GM18868 (cell line): ENCODE data around the gene TMEM100.
"Not testable (repeated sequence)": the region's sequence is repeated elsewhere in the genome, so short reads cannot be mapped to it uniquely, and the experiment has no call there.

Source experiments
- ATAC-seq: cut with Tn5 transposase; IDR thresholded peaks from one replicate; pipeline ENCODE4 v1.9.1; 2021; ENCODE audit warnings: mild to moderate bottlenecking, moderate library complexity; ENCODE audit not compliant: unreplicated experiment

Gene TMEM100

DNA sequence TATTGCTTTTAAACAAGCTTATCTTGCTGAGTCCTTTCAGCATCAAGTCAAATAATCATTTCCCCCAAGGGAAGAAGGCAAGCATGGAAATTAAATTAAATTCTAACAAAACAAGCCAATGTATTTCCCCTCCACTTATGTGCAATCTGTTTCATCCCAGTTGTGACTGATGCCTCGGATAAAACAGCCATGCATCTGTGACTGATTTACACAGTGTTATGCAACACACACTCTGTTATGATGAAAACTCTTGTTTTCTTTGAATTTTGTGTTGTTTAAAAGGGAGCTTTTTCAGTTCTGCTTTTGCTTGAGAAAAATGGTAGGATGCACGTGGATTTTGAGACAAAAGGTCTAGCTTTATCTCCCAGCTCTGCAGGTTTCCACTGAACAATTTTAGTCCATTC, 32.6 kb downstream of the TMEM100 start:
- no peak for ATAC-seq

DNA sequence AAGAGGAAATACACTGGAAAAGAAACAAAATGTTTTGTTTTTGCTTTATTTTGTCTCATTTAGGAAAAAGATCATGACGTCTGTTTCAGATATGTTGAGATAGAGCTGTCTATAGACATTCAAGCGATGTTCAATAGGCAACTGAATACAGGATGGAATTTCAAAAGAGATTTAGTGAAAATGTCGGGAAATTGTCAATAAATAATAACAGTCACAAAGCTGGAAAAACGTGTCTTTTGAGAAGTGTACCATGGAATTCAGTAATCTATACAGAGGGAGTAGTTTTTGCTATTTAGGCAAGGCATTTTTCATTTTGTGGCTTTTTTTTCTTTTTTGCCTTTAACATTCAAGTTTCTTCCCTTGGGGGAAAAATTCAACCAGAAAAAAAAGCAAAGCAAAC, 33.0 kb downstream of the TMEM100 start:
- no peak for ATAC-seq

DNA sequence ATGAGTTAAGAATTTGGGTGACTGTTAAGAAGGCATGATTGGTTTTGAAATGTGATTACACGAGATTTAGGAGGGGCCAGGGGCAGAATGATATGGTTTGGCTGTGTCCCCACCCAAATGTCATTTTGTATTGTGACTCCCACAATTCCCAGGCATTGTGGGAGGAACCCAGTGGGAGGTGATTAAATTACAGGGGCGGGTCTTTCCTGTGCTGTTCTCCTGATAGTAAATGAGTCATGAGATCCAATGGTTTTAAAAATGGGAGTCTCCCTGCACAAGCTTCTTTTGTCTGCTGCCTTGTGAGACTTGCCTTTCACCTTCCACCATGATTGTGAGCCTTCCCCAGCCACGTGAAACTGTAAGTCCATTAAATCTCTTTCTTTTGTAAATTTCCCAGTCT, 34.6 kb downstream of the TMEM100 start:
- ATAC-seq, result no peak

DNA sequence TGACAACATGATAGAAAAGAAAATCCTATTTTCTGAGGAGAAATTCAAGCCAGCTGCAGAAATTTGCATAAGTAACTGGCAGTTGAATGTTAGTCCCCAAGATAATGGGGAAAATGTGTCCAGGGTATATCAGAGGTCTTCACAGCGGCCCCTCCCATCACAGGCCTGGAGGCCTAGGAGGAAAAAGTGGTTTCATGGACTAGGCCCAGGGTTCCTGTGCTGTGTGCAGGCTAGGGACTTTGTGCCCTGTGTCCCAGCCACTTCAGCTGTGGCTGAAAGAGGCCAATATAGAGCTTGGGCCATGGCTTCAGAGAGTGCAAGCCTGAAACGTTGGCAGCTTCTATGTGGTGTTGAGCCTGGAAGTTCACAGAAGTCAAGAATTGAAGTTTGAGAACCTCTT, 35.6 kb downstream of the TMEM100 start:
- ATAC-seq, result no peak

DNA sequence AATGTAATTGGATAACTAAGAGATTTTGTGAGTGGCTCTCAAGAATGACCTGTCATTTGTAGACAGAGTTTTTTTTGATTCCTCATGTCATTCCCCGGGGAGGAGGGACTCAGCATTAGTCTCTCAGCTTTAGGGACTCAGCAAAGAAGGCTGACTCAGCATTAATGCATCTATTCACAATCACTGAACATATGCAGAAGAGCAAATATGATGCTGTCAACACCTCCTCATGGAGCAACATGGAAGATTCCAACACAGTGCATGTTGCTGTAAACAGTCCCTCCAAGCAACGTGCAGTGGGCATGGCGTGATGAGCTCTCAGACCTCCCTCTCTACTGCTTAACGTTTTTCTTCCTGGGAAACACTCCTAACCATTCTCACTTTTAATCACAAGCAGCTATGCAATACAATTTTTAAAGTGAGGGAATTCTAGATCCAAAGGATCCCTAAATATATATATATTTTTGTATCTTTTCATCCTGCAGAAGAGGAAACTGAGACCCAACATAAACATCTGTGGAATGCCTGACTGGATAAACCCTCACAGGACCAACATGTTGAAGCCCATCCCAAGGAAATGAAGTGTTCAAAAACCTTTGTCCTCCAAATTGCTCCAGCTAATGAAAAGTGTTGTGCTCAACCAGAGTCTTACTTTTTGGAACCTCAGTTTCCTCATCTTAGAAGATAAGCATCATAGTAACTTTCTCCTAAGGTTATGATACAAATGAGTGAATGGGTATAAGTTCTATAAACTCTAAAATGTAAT, 38.9 kb downstream of the TMEM100 start:
- no peak for ATAC-seq

DNA sequence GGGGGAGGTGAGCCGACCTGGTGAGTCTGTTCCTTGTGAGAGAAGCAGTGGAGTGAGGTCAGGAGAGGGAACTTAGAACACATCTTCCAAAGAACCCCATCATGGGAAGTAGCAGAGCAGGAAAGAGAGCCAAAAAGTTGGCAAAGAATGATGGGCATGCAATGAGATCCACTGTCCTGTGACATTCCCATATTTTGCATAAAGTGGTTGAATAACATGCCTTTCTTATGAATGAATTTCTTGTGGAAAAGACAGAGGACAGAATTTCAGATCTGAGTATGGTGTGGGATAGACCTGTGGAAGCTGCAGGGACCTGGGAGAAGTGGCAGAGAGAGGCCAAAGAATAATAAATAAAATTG, 41.3 kb downstream of the TMEM100 start:
- ATAC-seq, result no peak

DNA sequence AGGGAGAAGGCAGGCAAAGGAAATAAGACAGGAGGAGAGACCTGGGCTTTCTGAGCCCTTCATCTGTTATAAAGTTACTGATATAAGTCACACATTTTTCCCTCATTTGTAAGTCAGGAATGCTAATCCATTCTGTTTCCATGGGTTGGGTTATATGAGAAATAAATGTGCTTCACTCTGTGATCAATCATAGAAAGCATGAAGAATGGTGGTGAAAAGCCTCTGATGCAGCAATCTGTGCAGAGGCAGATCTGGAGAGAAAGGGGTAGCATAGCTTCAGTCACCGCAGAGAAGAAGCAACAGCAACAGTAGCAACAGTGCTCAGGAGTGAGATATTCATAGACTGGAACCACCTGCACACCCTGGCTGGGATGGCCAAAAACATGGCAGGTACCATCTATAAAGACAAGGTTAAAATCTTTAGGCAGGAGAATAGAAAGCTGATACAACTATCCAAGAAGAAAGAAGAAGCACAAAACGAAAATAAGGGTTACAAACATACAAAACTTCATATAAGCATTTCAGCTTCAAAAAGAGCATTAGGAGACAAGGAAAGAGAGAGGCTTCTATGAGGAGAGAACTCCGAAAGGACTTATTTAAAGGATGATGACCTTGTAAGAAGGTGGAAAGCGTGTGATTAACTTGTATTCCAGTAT, 41.9 kb downstream of the TMEM100 start:
- ATAC-seq, result no peak

DNA sequence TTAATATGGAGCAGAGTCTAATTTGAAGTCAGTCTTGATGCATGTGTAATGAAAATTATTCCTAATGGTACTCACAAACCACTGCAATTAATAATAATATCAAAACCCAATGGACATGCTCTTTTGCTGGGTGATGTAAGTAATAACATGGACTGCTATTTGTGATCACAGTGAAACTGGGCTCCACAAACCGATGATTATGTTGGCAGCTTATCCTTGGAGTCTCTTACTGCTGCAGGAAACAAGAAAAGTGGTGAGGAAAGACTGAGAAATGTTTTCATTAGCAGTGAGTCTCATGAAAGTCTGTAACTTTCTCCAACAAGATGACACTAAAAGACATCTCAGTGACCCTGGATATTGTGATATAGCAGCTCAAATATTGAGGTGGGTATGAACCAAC, 45.2 kb downstream of the TMEM100 start:
- no peak for ATAC-seq

DNA sequence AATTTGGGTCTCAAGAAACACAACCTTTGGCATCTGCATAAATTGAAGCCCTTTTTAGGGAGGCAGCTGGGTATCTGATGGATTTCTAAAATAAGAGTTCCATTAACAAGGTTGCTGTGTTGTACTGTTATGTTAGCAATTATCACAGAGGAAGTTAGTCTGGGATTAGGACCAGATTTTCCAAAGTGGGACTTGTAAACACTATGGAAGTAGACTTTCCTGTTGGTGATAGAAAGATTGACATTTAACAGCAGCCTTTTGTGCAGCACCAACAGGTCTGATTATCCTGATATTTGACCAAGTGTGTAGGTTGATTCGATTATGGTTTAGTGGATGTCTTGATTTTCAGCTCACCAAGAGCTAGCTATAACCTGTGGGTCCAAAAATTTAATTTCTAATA, 46.4 kb downstream of the TMEM100 start:
- no peak for ATAC-seq

GRCh38 chr17:55673743-55674506, 48.7 kb downstream of the TMEM100 start:
- no peak for ATAC-seq

GRCh38 chr17:55672585-55673501, 49.8 kb downstream of the TMEM100 start:
- no peak for ATAC-seq

DNA sequence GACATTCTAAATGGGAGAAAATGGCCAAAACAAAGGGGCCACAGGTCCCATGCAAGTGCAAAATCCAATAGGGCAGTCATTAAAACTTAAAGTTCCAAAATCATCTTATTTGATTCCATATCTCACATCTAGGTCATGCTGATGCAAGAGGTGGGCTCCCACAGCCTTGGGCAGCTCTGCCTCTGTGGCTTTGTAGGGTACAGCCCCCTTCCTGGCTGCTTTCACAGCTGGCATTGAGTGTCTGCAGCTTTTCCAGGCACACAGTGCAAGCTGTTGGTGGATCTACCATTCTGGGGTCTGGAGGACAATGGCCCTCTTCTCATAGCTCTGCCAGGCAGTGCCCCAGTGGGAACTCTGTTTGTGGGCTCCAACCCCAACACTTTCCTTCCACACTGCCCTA, 50.7 kb downstream of the TMEM100 start:
- ATAC-seq, result not testable (repeated sequence)
